Skin of body (tissue), 2 donors: Measurements from ENCODE around the gene ADAMTSL5. TPM values are rescaled to one million over a fixed set of nuclear protein-coding genes. Genes with fewer than 3 reads are reported as not detected.
"Not testable (repeated sequence)": the region's sequence is repeated elsewhere in the genome, so short reads cannot be mapped to it uniquely, and the experiment has no call there.

Source experiments
- DNase-seq: peaks from one replicate; lab custom pipeline; 2025; lab: John Stamatoyannopoulos, UW
- total RNA-seq: library from RNA; depleted of rRNA; stranded (reverse); fragments of >200 nt; gene quantifications from one replicate; pipeline ENCODE4 v1.2.3, GENCODE V29; 2014

ADAMTSL5 gene
- total RNA-seq, 1 donor from 2014 or later = 3.1 TPM

DNA sequence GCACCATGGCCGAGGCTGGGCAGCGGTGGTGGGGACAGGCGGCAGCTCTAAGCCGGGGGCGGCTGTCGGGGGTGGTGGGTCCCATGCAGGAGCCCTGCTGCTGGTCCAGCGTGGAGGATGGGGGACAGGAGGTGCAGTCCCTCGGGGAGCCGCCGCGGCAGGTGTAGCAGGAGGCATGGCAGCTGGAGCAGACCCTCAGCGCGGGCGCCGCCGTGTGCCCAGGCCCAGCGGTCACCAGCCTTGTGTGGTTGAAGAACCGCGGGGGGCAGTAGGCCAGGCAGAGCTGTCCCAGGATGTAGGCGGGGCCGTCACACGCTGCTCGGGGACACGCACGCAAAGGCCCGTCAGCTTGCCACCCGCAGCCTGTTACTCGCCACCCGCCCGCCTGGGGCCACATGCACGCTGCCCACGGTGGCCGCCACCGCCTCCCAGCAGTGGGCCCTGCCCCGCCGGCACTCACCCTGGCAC lies 30.9 kb downstream of the ADAMTSL5 start:
- DNase-seq = no peak

DNA sequence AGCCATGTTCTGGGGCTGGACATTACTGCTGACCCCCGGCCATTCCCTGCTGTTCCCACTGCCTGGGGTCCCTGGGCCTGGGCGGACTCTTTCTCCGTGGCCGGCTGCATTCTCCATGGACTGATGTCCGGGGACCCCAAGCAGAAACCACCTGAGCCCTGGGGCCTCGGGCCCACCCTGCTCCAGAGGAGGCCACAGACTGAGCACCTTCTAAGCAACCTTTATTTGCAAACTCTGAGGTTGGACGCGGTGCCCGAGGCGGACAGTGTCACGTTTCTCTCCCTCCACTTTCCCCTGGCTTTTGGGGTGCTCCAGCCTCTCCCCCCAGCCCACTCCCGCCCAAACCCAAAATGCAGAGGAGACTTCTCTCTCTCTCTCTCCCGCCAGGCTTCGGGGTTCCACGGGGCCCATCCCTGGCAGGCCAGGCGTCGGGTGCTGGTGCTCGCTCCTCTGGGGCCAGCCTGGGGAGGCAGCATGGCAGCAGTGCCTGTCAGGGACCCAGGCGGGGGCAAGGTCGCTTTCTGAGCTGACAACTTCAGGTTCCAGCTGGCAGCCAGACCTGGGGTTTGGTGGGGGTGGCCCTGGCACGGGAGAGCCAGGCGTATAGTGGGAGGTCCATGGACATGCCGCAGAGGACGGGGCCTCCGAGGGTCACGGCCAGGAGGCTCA lies 31.5 kb downstream of the ADAMTSL5 start:
- DNase-seq = no peak

DNA sequence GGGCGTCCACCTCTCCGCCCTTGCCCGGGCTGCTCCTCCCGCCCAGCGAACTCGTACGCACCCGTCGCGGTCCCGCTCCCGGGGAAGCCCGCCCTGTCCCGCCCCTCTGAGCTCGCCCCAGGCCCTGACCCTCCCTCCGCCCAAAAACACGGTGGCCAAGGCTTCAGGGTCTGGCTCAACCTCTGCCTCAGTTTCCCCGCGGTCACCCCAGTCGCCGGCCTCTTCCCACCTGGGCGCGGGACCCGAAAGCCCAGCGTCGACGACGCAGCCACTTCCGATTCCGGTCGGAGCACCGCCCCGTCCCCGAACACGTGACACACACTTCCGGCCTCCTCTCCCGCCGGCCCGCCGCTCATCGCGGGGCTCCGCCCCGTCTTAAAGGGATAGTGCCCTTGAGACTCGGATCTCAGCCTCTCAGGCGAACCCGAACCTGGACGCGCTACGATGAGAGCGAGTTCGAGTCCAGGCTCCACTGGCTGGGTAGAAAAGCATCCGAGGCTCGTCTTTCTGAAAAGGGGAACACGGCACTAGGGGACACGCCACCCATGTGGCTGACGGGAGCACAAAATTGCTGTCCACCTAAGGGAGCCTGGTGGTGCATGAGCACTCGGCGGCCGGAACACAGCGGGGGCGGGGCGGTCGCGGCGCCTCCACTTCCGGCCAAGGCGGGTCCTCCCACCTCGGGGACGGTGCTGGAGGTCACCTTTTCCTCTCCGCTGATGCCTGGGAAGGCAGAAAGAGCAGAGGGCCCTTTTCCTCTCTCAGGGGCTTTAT lies 33.7 kb downstream of the ADAMTSL5 start, which contains the start of gene C19orf25:
C19orf25 (minus strand) TSS at position 282 of the 774 bp plus-strand sequence. CDS start 312 bp downstream, outside the sequence.
- DNase-seq = peak; percentile 84

DNA sequence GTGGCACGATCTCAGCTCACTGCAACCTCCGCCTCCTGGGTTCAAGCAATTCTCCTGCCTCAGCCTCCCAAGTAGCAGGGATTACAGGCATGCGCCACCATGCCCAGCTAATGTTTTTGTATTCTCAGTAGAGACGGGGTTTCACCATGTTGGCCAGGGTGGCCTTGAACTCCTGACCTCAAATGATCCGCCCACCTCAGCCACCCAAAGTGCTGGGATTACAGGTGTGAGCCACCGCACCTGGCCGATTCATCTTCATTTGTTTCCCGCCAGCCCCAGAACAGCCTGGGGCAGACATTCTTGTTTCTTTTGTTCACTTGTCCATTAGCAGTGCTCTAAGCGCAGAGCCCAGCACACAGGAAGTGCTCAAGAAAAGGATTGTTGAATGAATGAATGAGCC lies 35.8 kb downstream of the ADAMTSL5 start:
- DNase-seq = not testable (repeated sequence)

DNA sequence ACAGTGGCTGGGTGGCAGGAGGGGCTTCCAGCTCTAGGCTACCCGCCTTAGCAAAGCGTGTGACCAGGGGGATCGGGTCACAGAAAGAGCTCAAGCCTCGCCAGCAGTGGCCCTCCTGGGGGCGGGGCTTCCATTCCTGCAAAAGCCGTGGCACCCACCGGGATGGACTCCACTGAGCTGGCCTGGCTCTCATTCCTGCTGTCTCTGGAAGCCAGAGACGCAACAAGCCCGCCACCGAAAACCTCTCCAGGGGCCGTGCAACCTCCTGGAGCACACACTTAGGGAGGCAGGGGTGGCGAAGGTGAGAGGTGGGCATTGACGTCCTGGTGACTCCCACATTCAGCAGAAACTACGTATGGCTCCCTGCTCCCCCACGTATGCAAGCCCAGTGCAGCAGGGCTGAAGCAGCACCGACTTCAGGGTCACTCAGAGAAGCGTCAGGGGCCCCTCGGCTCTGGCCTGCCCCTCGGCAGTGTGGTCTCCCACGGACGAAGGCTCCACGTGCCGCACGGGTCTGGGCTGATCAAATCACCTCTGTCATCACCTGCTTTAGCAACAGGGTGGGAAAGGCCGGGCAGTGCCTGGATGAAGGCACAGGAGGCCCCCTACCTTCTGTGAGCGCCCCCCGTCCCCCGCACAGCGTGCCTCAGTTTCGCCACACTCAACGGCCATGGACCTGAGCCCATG lies 36.9 kb downstream of the ADAMTSL5 start:
- DNase-seq = no peak

DNA sequence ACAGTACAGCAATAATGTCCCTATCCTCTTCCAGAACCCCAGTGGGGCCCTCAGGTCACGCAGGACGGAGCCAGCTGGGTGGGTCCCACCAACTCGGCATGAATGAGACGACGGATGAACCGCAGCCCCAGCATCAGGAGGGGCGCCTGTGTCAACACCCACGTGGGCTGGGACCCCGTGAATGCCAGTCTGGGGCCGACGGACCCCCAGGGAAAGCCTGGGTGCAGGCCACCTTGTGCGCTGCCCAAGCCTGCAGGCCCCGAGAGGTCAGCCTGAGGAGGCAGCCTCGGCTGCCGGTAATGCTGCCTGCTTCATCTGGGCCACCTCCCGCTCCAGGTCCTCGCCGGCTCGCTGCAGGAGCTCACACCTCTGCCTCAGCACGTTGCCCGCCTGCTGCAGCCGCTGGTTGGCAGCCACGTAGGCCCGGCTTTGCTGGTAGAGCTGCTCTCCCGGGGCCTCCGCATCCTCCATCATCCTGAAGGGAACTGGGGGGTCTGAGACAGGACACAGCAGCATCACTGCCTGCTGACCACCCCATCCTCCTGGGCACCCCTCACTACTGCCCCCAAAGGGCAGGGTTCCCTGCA lies 38.0 kb downstream of the ADAMTSL5 start:
- DNase-seq = no peak

DNA sequence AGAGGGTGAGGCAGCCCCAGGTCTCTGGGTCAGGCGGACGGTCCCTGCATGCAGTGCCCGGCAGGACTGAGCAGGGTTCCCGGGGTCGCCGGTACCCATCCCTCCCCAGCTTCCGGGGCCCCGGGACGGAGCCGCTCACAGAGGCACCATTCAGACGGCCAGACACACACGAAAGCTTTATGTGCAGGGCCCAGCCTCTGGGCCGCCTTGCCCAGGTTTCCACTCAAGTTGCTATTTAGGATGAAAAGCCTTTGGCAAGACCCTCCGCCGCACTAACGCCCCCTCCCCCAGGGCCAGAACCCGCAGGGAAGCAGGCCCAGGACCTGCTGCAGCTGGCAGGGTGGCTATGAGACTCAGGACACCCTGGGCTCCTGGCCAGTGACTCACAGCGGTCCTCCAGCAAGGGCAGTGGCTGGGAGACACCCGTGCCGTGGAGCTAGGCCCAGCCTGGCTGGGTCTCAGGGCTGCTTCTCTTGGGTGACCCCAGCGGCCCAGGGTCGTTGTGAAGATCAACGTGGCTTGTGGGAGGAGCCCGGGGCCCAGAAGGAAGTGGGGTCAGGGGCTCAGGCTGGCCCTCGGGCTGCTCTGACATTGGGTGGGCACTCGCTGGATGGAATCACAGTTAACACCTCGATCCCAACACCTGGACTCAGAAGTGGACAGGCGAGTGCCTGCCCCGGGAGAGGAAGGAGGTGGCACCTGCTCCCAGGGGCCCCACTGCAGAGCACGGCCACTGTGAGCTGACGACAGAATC lies 38.6 kb downstream of the ADAMTSL5 start:
- no peak for DNase-seq

DNA sequence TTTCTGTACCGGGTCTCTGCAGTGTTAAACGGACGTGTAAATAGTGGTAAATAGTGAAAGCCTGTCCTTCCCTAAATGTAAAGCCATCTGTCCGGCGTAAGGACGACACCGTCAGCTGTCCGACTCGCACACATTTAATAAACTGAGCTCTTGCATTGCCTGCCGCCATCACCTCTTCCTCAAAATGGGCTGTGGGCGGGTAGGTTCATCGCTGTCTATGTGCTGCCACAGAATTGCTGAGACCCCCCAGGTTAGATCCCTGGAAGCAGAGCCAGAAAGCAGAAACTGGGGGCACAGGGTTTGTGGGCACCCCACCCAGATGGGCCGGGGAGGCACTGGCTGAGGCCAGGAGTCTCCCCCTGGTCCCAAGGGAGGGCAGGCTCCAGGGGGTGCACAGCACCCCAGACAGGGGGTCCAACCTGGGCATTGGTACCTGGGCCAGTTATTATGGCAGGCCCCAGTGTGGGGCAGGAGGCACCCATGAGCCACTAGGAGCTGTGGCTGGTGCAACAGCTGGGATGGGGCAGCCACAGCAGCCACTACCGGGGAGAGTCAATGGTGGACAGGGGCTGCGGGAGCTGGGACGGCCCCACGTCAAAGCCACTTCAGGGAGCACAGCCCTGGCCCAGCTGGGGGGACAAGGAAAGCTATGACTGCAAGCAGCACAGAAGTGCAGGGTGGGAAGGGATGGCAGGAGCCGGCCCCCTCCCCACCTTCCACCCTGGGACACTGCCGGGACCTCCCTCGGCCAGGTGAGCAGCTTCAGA lies 39.6 kb downstream of the ADAMTSL5 start:
- DNase-seq = no peak

DNA sequence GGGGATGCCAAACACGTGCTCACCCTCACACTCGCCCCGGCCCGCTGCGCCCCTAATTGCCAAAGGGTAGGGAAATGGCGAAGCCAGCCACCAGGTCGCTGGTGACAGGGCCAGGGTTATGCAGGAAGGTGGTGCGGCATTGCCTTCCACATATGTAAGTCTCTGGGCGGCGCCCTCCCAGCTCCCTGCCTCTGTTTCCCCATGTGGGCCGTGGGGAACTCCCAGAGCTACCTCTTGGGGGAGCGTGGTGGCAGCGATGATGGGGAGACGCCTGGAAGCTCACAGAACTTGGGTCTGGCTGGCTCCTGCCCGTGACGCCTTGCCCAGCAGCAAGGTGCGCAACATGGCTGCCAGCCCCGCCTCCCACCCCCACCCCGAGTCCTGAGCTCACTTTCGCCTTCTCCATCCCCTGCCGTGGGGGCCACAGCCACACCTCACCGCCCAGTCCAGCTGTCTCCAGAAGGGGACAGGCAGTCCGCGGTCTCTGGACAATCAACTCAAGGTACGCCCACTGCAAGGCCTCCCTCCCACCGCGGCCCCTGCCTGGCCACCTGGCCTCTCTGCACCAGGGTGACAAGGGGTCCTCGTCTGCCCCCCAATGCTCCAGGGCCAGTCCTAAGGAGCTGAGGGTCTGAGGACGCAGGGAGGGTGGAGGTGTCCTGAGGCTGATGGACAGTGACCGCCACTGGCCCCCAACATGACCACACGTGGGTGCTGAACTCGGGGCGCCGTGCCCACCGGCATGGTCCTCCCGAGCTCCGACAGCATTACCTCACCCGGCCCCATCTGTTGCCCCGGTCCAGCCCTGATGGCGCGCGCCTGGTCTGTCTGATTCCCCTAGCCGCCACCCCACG lies 40.4 kb downstream of the ADAMTSL5 start:
- no peak for DNase-seq

DNA sequence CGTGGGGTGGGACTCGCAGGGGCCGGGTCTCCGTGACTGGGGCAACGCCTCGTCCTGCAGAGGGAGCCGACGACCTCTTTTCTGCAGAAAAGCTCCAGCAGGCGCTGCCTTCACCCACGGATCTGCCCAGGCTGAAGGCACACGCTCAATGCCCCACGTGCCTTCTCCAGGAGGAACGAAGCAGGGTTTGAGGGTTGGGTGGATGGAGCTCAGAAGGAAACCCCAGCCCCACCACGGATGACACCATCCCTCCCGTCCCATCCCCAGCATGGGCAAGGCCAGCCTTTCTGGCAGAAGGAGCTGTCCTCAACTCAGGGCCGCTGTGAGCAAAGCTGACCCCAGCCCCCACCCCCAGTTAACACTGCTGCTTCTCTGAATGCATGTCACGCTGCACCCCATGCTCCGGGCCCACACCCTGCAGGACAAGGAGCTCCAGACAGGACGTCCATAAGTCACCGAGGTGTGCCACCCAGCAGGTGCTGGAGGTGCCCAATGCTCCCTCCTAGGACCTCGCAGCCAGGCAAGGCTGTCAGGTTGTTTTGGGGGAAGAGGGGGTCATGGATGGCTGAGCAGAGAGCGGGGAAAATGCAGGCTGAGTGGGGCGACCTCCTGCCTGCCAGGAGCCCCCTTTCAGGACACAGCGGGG lies 41.2 kb downstream of the ADAMTSL5 start:
- DNase-seq = no peak

DNA sequence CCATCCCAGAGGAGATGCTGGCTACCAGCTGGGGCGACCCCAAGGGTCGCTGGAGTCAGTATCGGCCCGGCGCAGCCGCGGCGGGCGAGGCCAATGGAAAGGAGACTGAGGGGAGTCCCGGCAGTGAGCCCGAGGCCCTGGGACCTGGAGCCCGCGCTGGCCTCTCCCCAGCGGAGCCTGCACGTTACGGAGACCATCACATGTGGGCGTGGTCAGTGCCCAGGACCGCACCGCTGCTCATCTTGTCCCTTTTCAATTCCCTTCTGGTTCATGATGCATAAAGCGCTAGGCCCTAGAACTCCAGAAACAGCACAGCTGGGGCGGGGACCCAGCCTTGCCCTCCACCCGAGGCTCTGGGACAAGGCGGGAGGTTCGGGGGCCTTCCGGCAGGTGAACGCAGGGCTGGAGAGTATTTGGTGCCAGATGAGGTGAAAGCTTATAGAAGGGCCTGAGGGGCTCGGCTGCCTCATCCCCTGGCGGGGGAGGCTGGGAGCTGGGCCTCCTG lies 41.8 kb downstream of the ADAMTSL5 start:
- no peak for DNase-seq

DNA sequence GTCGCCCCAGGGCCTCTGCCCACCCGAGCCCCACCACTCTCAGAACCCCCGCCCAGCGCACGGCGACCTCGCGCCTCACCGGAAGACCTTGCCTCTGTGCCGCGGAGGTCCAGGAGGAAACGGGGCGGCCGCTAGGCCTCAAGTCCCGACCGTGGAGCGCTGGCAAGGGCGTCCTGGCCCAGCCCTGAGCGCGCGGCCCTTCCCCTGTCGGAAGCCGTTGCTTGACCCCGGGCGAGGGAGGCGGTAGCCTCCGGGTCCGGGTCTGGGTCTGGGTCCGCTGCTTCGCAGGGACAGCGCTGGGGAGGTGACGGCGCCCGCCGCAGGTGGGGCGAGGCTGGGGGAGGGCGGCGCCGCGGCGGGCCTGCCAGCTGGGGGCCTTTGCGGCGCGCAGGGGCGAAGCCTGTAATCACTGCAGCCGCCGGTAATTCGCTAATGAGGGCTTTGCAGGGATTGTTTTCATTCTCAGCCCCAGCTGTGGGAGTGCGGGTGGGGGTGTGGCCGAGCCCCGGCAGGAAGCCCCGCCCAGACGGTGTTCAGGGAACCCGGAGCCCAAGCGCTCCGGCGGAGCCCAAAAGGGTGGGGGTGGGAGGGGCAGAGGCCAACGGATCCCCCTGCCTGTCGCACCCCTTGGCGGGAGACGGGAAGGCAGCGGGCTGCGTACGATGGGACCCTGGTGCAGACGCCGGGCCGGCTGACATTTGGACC lies 42.4 kb downstream of the ADAMTSL5 start:
- DNase-seq = no peak

DNA sequence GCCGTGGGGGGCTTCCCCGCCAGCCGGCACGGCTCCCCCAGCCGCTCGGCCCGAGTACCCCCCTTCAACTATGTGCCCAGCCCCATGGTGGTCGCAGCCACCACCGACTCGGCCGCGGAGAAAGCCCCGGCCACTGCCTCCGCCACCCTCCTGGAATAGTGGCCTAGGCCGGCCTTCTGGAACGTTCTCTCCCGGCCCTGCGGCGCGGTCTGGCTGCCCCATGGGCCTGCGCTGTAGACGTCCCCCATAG lies 42.8 kb downstream of the ADAMTSL5 start:
- no peak for DNase-seq

DNA sequence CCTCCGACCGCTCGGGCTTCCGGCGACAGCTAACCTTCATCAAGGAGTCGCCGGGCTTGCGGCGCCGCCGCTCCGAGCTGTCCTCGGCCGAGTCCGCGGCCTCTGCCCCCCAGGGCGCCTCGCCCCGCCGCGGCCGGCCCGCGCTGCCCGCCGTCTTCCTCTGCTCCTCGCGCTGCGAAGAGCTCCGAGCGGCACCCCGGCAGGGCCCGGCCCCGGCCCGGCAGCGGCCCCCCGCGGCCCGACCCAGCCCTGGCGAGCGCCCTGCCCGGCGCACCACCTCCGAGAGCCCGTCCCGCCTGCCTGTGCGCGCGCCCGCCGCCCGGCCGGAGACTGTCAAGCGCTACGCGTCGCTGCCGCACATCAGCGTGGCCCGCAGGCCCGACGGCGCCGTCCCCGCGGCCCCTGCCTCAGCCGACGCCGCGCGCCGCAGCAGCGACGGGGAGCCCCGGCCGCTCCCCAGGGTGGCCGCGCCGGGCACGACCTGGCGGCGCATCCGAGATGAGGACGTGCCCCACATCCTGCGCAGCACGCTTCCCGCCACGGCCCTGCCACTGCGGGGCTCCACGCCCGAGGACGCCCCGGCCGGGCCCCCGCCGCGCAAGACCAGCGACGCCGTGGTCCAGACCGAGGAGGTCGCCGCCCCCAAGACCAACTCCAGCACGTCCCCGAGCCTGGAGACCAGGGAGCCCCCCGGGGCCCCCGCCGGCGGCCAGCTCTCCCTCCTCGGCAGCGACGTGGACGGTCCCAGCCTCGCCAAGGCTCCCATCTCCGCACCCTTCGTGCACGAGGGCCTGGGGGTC lies 43.4 kb downstream of the ADAMTSL5 start:
- DNase-seq = no peak

DNA sequence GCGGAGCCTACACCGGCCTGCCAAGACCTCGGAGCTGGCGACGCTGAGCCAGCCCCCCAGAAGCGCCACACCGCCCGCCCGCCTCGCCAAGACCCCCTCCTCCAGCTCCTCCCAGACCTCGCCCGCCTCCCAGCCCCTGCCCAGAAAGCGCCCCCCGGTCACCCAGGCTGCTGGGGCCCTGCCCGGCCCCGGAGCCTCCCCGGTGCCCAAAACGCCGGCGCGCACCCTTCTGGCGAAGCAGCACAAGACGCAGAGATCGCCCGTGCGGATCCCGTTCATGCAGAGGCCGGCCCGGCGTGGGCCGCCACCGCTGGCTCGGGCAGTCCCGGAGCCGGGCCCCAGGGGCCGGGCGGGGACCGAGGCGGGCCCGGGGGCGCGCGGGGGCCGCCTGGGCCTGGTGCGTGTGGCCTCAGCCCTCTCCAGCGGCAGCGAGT lies 44.0 kb downstream of the ADAMTSL5 start:
- DNase-seq = no peak

DNA sequence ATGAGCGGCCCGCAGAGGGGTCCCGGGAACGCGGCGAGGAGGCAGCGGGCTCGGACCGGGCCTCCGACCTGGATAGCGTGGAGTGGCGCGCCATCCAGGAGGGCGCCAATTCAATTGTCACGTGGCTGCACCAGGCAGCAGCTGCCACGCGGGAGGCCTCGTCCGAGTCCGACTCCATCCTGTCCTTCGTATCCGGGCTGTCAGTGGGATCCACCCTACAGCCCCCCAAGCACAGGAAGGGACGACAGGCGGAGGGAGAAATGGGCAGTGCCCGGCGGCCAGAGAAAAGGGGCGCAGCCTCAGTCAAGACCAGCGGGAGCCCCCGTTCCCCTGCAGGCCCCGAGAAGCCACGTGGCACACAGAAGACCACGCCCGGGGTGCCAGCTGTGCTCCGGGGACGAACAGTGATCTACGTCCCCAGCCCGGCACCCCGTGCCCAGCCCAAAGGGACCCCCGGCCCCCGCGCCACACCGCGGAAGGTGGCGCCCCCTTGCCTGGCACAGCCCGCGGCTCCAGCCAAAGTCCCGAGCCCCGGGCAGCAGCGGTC lies 44.5 kb downstream of the ADAMTSL5 start:
- DNase-seq = no peak
